ENCODE results near the gene APOBEC3B.
A peak's percentile ranks its signal among the peaks of the same experiment; 100 is the strongest.
"Not testable (repeated sequence)": the region's sequence is repeated elsewhere in the genome, so short reads cannot be mapped to it uniquely, and the experiment has no call there.

APOBEC3B gene

GRCh38 chr22:39008271-39008850 lies 26.2 kb downstream of the APOBEC3B start:
- DNase-seq = not testable (repeated sequence)

GRCh38 chr22:39010946-39011345 lies 28.8 kb downstream of the APOBEC3B start:
- no peak for DNase-seq

GRCh38 chr22:39012533-39013511 lies 30.7 kb downstream of the APOBEC3B start:
- no peak for DNase-seq

- DNase-seq = not testable (repeated sequence)
Observed at GRCh38 chr22:39013561-39013941, 31.4 kb downstream of the APOBEC3B start.

GRCh38 chr22:39013942-39014722 lies 32.0 kb downstream of the APOBEC3B start, which contains the start of gene APOBEC3C:
Gene APOBEC3C, plus strand, starts transcription at chr22:39014257. Its CDS starts 106 bp downstream, at chr22:39014363.
- DNase-seq = peak; percentile 60

GRCh38 chr22:39014723-39015121 lies 32.6 kb downstream of the APOBEC3B start:
- not testable (repeated sequence) for DNase-seq

- no peak for DNase-seq
Observed at GRCh38 chr22:39016592-39016991, 34.4 kb downstream of the APOBEC3B start.

- DNase-seq = no peak
Observed at GRCh38 chr22:39017596-39018365, 35.6 kb downstream of the APOBEC3B start.

- not testable (repeated sequence) for DNase-seq
Observed at GRCh38 chr22:39020021-39020651, 38.0 kb downstream of the APOBEC3B start.

- DNase-seq = no peak
Observed at GRCh38 chr22:39021552-39022250, 39.6 kb downstream of the APOBEC3B start.

- no peak for DNase-seq
Observed at GRCh38 chr22:39024519-39025308, 42.6 kb downstream of the APOBEC3B start.

- no peak for DNase-seq
Observed at GRCh38 chr22:39026509-39027150, 44.5 kb downstream of the APOBEC3B start.

GRCh38 chr22:39027717-39028116 lies 45.6 kb downstream of the APOBEC3B start:
- DNase-seq = no peak

GRCh38 chr22:39028281-39028680 lies 46.1 kb downstream of the APOBEC3B start:
- DNase-seq = no peak

GRCh38 chr22:39029227-39029626 lies 47.1 kb downstream of the APOBEC3B start:
- no peak for DNase-seq

- no peak for DNase-seq
Observed at GRCh38 chr22:39030705-39031104, 48.6 kb downstream of the APOBEC3B start.

- not testable (repeated sequence) for DNase-seq
Observed at GRCh38 chr22:39031434-39032295, 49.5 kb downstream of the APOBEC3B start.

GRCh38 chr22:39037071-39037470 lies 54.9 kb downstream of the APOBEC3B start:
- not testable (repeated sequence) for DNase-seq

All from GF-D8 (cell line).